GM12878 (cell line): ENCODE measurements around the gene CTPS1.

Source experiments
- CBX5 ChIP-seq: sonication (generic); IDR thresholded peaks from 2 replicates; pipeline ENCODE4 v1.6.1; 2016; ENCODE audit warnings: low read depth, moderate library complexity, mild to moderate bottlenecking, inconsistent platforms
- CHD1 ChIP-seq: IDR thresholded peaks from 2 replicates; pipeline ENCODE4 v1.6.1; 2012; ENCODE audit warnings: low read depth, low read length, improper control_type of control experiment
- CTCF ChIP-seq, 3 experiments: IDR thresholded peaks in 2 of 3; conservative IDR thresholded peaks in 1 of 3; 2 replicates each; pipeline ENCODE4 v1.5.1; 2011; ENCODE audit warnings: low read depth in 3 of 3, low read length in 3 of 3, mild to moderate bottlenecking in 3 of 3, control low read depth in 2 of 3, moderate library complexity in 2 of 3, inconsistent platforms in 1 of 3, mixed read lengths in 1 of 3; ENCODE audit not compliant: control insufficient read depth in 2 of 3, insufficient read depth in 1 of 3; ENCODE audit errors: extremely low read depth in 1 of 3
- EGR1 ChIP-seq, 2 experiments: IDR thresholded peaks; 1 replicate in 1 of 2; 2 replicates in 1 of 2; pipeline ENCODE4 v1.6.1; 2011 to 2012; ENCODE audit warnings: low read depth in 2 of 2, low read length in 2 of 2, borderline replicate concordance in 1 of 2, mild to moderate bottlenecking in 1 of 2, moderate library complexity in 1 of 2
- EP300 ChIP-seq, 2 experiments: fragments of 150-350 bp in 1 of 2; IDR thresholded peaks; 2 replicates each; pipeline ENCODE4 v1.6.1; 2011 to 2012; ENCODE audit warnings: low read depth in 2 of 2, low read length in 2 of 2, borderline replicate concordance in 1 of 2, improper control_type of control experiment in 1 of 2, inconsistent platforms in 1 of 2; ENCODE audit not compliant: control insufficient read depth in 1 of 2
- FOXK2 ChIP-seq: fragments of 450-650 bp; IDR thresholded peaks from 2 replicates; pipeline ENCODE4 v1.6.1; 2017; ENCODE audit warnings: mild to moderate bottlenecking, moderate library complexity
- IKZF1 ChIP-seq: fragments of 450-650 bp; conservative IDR thresholded peaks from 2 replicates; pipeline ENCODE4 v1.6.1; 2017; ENCODE audit warnings: antibody characterized with exemption, mild to moderate bottlenecking
- IRF3 ChIP-seq: fragments of 450-650 bp; IDR thresholded peaks from 2 replicates; pipeline ENCODE4 v1.6.1; 2014; ENCODE audit warnings: mild to moderate bottlenecking
- MAX ChIP-seq: IDR thresholded peaks from 2 replicates; pipeline ENCODE4 v1.6.1; 2012; ENCODE audit warnings: low read depth, low read length, improper control_type of control experiment
- NKRF ChIP-seq: fragments of 450-650 bp; conservative IDR thresholded peaks from 2 replicates; pipeline ENCODE4 v1.6.1; 2017; ENCODE audit warnings: mild to moderate bottlenecking, moderate library complexity
- NR2C2 ChIP-seq: IDR thresholded peaks from 2 replicates; pipeline ENCODE4 v1.6.1; 2011; ENCODE audit warnings: borderline replicate concordance, low read depth; ENCODE audit not compliant: control insufficient read depth, insufficient read length
- SIX5 ChIP-seq: IDR thresholded peaks from 2 replicates; pipeline ENCODE4 v1.6.1; 2011; ENCODE audit warnings: mild to moderate bottlenecking, low read depth, low read length, moderate library complexity; ENCODE audit not compliant: severe bottlenecking
- TAF1 ChIP-seq: IDR thresholded peaks from 2 replicates; pipeline ENCODE4 v1.6.1; 2011; ENCODE audit warnings: mild to moderate bottlenecking, low read depth, low read length, borderline replicate concordance

DNA sequence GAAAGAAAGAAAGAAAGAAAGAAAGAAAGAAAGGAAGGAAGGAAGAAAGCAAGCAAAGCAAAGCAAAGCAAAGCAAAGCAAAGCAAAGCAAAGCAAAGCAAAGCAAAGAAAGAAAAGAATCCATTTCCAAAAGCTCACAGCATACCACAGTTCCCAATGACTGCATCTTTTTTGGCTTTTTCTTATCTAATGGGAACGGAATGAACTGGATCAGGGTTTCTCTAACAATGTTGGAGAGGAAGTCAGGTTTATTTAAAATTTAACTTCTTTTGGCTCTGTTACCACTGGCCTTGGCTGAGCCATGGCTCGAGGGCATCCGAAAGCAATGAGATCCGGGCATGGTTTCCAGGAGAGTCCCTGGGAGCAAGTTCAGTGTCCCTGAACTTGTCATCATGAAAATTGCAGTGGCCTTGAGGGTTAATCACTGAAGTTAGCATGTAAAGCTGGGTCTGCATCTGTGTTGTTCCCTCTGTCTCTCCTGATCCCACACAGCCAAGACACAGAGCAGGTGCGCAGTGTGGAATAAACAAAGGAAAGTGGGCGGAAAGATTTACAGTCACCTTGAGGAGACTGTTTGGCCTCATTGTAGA lies 34.6 kb upstream of the CTPS1 start:
- TF ChIP-seq SIX5 (no peak), TAF1 (no peak), MAX (no peak), CTCF (IDR thresholded peaks at IDR 0.05 in 2 of 3, conservative IDR thresholded peaks at IDR 0.05 in 1 of 3; ENCODE audit: control insufficient read depth in 2 of 3, extremely low read depth in 1 of 3, insufficient read depth in 1 of 3, low read depth in 3 of 3, low read length in 3 of 3) (no peak), IKZF1 (no peak), EGR1 (IDR thresholded peaks at IDR 0.05; ENCODE audit: borderline replicate concordance in 1 of 2, low read depth in 2 of 2, low read length in 2 of 2) (no peak), EP300 (IDR thresholded peaks at IDR 0.05; ENCODE audit: borderline replicate concordance in 1 of 2, control insufficient read depth in 1 of 2, low read depth in 2 of 2, low read length in 2 of 2) (no peak), NR2C2 (no peak), IRF3 (no peak), NKRF (no peak), CBX5 (no peak), FOXK2 (no peak), CHD1 (no peak)
